DND-41 (cell line): Measurements from ENCODE around the gene RSPH3.
"Not testable (repeated sequence)": the region's sequence is repeated elsewhere in the genome, so short reads cannot be mapped to it uniquely, and the experiment has no call there.

Experiments used
- ATAC-seq: fragments of 200-7000 bp; cut with Tn5 transposase; 3 replicates; pipeline ENCODE4 v1.9.1; 2021; ENCODE audit warnings: low read depth; ENCODE audit not compliant: insufficient read depth
- DNase-seq: peaks from one replicate; pipeline ENCODE4 v3.0.0-alpha.2; 2020
- H2AFZ ChIP-seq: 2 replicates; pipeline ENCODE4 v1.6.0; 2012; ENCODE audit warnings: low read depth, low read length
- H3K27ac ChIP-seq: 2 replicates; pipeline ENCODE4 v1.5.1; 2012; ENCODE audit warnings: low read length, inconsistent platforms
- H3K27me3 ChIP-seq: fragments of 200-600 bp; sonication (generic); 2 replicates; pipeline ENCODE4 v1.6.0; 2012; ENCODE audit warnings: low read length, mild to moderate bottlenecking, inconsistent platforms; ENCODE audit not compliant: insufficient read depth, poor library complexity
- H3K36me3 ChIP-seq: 2 replicates; pipeline ENCODE4 v1.5.1; 2012; ENCODE audit warnings: low read length, inconsistent platforms; ENCODE audit not compliant: insufficient read depth
- H3K4me1 ChIP-seq: 2 replicates; pipeline ENCODE4 v1.5.1; 2012; ENCODE audit warnings: mild to moderate bottlenecking, low read length; ENCODE audit not compliant: insufficient read depth
- H3K4me2 ChIP-seq: 2 replicates; pipeline ENCODE4 v1.6.0; 2012; ENCODE audit warnings: mild to moderate bottlenecking, moderate library complexity, low read length, inconsistent platforms; ENCODE audit not compliant: insufficient read depth
- H3K4me3 ChIP-seq, 2 experiments: fragments of 200-600 bp in 1 of 2; shearing (Covaris generic) in 1 of 2; 2 replicates each; pipeline ENCODE4 v1.5.1; 2012 to 2016; ENCODE audit warnings: inconsistent platforms in 2 of 2, low read length in 2 of 2, mild to moderate bottlenecking in 2 of 2, low read depth in 1 of 2, moderate library complexity in 1 of 2
- H3K79me2 ChIP-seq: 2 replicates; pipeline ENCODE4 v1.6.0; 2012; ENCODE audit warnings: low read length, inconsistent platforms; ENCODE audit not compliant: insufficient read depth
- H3K9ac ChIP-seq: 2 replicates; pipeline ENCODE4 v1.6.0; 2012; ENCODE audit warnings: low read depth, mild to moderate bottlenecking, inconsistent platforms, low read length, moderate library complexity
- H3K9me3 ChIP-seq: 2 replicates; pipeline ENCODE4 v1.5.1; 2012; ENCODE audit warnings: low read length, moderate library complexity, mild to moderate bottlenecking, inconsistent platforms; ENCODE audit not compliant: insufficient read depth, severe bottlenecking
- H4K20me1 ChIP-seq: 2 replicates; pipeline ENCODE4 v1.6.0; 2012; ENCODE audit warnings: low read length; ENCODE audit not compliant: insufficient read depth
- EZH2 ChIP-seq: IDR thresholded peaks from 3 replicates; pipeline ENCODE4 v1.6.1; 2012; ENCODE audit warnings: borderline replicate concordance, low read depth, mild to moderate bottlenecking, moderate library complexity, low read length, inconsistent platforms; ENCODE audit not compliant: severe bottlenecking
- TF ChIP-seq, protein P1 (sequence below): IDR thresholded peaks from 2 replicates; pipeline ENCODE4 v1.5.1; 2012; ENCODE audit warnings: borderline replicate concordance, low read length, moderate library complexity, mild to moderate bottlenecking; ENCODE audit not compliant: poor library complexity, severe bottlenecking; ENCODE audit errors: extremely low read depth

RSPH3 gene

DNA sequence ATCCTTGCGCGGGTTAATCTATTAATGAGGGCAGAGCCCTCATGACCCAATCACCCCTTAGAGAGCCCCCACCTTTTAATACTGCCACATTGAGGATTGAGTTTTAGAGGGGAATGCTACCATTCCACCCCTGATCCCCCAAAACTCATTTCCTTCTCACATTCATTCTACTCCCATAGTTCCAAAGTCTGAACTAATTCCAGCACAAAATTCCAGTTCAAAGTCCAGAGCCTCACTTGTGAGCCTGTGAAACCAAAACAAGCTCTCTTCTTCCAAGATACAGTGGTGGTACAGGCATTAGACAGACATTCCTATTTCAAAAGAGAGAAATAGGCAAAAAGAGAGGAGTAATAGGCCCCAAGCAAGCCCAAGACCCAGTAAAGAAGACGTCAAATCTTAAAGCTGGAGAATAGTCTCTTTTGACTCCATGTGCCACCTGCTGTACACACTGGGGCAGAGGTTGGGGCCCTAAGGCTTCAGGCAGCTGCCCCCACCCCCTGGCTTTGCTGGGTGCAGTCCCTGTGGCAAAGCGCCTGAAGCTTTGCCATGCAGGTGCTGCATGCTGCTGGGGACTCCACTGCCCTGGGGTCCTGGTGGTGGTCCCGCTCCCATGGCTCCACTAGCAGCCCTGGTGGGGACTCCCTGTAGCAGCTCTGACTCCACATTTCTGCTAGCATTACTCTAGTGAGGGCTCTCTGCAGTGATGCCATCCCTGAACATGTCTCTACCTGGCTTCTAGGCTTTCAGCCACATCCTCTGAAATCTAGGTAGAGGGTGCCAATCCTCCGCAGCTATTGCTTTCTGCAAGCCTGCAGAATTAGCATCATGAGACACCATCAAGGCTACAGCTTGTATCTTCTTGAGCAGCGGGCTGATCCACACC lies 41.3 kb downstream of the RSPH3 start:
- Histone ChIP-seq H3K36me3 (no peaks in the 10 kb centered on the region), H3K9me3 (no peaks in the 10 kb centered on the region), H3K27ac (no peak overlapping the region), H2AFZ (no peak overlapping the region), H3K4me2 (no peak overlapping the region), H4K20me1 (no peaks in the 10 kb centered on the region), H3K27me3 (peaks cover 3% of the 10 kb centered on the region), H3K4me3 (no peak overlapping the region), H3K4me1 (no peaks in the 10 kb centered on the region), H3K9ac (no peak overlapping the region), H3K79me2 (no peaks in the 10 kb centered on the region)
- no peak for ATAC-seq
- TF ChIP-seq, protein P1, sequence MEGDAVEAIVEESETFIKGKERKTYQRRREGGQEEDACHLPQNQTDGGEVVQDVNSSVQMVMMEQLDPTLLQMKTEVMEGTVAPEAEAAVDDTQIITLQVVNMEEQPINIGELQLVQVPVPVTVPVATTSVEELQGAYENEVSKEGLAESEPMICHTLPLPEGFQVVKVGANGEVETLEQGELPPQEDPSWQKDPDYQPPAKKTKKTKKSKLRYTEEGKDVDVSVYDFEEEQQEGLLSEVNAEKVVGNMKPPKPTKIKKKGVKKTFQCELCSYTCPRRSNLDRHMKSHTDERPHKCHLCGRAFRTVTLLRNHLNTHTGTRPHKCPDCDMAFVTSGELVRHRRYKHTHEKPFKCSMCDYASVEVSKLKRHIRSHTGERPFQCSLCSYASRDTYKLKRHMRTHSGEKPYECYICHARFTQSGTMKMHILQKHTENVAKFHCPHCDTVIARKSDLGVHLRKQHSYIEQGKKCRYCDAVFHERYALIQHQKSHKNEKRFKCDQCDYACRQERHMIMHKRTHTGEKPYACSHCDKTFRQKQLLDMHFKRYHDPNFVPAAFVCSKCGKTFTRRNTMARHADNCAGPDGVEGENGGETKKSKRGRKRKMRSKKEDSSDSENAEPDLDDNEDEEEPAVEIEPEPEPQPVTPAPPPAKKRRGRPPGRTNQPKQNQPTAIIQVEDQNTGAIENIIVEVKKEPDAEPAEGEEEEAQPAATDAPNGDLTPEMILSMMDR = peak; percentile 27
- no peak for TF ChIP-seq EZH2
- DNase-seq = no peak

DNA sequence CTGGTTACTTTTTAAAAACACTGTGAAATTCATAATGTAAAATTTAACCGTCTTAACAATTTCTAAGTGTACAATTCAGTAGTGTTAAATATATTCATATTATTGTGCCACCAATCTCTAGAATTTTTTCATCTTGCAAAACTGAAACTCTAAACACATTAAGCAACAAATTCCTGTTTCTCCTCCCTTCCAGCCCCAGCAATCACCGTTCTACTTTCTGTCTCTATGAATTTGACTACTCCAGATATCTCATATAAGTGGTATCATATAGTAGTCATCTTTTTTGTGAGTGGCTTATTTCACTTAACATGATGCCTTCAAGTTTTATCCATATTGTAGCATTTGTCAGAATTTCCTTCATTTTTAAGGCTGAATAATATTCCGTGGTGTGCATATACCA lies 44.7 kb downstream of the RSPH3 start:
- TF ChIP-seq, protein P1 = no peak
- no peak for TF ChIP-seq EZH2
- no peaks in the 10 kb centered on the region for H4K20me1 ChIP-seq
- no peak overlapping the region for H3K27ac ChIP-seq
- H3K27me3 ChIP-seq = peaks cover 3% of the 10 kb centered on the region
- ATAC-seq (no peak), DNase-seq (no peak)
- H3K9me3 ChIP-seq = no peaks in the 10 kb centered on the region
- no peaks in the 10 kb centered on the region for H3K36me3 ChIP-seq
- H3K4me1 ChIP-seq = no peaks in the 10 kb centered on the region
- H3K4me3 ChIP-seq = no peak overlapping the region
- no peak overlapping the region for H3K4me2 ChIP-seq
- H2AFZ ChIP-seq = no peak overlapping the region
- no peak overlapping the region for H3K9ac ChIP-seq
- no peaks in the 10 kb centered on the region for H3K79me2 ChIP-seq

DNA sequence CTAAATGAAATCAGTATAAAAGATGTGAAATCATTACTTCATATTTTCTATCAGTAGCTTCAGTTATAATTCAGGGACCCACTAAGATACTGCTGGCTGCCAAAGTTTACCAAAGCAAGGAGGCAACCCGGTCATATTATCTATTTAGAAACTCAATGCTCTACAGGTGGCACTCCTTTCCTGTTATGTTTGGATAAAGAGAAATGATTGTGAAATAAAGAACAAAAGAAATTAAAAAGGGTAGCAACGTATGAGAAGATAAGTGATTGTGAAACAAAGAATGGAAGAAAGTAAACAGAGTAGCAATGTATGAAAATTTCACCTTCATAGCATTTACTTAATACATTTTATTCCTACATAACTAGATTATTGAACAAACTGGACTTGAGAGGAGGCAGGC lies 45.2 kb downstream of the RSPH3 start:
- ATAC-seq (no peak), DNase-seq (no peak)
- H3K36me3 ChIP-seq = no peaks in the 10 kb centered on the region
- no peaks in the 10 kb centered on the region for H4K20me1 ChIP-seq
- no peak overlapping the region for H3K4me2 ChIP-seq
- H3K9ac ChIP-seq = no peak overlapping the region
- no peaks in the 10 kb centered on the region for H3K4me1 ChIP-seq
- H3K9me3 ChIP-seq = no peaks in the 10 kb centered on the region
- no peak for TF ChIP-seq EZH2
- no peaks in the 10 kb centered on the region for H3K79me2 ChIP-seq
- H3K27ac ChIP-seq = no peak overlapping the region
- H3K27me3 ChIP-seq = peaks cover 5% of the 10 kb centered on the region
- no peak overlapping the region for H3K4me3 ChIP-seq
- no peak overlapping the region for H2AFZ ChIP-seq

DNA sequence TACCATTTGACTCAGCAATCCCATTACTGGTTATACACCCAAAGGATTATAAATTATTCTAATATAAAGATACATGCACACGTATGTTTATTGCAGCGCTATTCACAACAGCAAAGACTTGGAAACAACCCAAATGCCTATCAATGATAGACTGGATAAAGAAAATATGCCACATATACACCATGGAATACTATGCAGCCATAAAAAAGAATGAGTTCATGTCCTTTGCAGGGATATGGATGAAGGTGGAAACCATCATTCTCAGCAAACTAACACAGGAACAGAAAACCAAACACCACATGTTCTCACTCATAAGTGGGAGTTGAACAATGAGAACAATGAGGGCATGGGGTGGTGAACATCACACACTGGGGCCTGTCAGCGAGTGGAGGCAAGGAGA lies 48.0 kb downstream of the RSPH3 start:
- H3K9ac ChIP-seq, H3K79me2 ChIP-seq, H3K9me3 ChIP-seq, DNase-seq, H3K36me3 ChIP-seq, H3K4me2 ChIP-seq, H4K20me1 ChIP-seq, H3K4me3 ChIP-seq, H3K27ac ChIP-seq, H3K4me1 ChIP-seq, H2AFZ ChIP-seq, ATAC-seq: not testable (repeated sequence)
- peaks cover 11% of the 10 kb centered on the region for H3K27me3 ChIP-seq

DNA sequence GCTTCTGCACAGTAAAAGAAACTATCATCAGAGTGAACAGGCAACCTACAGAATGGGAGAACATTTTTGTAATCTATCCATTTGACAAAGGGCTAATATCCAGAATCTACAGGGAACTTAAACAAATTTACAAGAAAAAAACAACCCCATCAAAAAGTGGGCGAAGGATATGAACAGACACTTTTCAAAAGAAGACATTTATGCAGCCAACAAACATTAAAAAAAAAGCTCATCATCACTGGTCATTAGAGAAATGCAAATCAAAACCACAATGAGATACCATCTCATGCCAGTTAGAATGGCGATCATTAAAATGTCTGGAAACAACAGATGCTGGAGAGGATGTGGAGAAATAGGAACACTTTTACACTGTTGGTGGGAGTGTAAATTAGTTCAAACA lies 48.4 kb downstream of the RSPH3 start:
- not testable (repeated sequence) for ATAC-seq, H3K4me2 ChIP-seq, H3K9me3 ChIP-seq, H3K79me2 ChIP-seq, H3K27ac ChIP-seq, H3K9ac ChIP-seq, H3K27me3 ChIP-seq, H3K4me1 ChIP-seq, H4K20me1 ChIP-seq, DNase-seq, H3K4me3 ChIP-seq, H3K36me3 ChIP-seq, H2AFZ ChIP-seq
